Activated CD8-positive, alpha-beta memory T cell treated with anti-CD3 and anti-CD28 coated beads, Interleukin-2, amount 10 ng/mL, durations not matched to agents 7 days and 5 days (primary cell): ENCODE measurements around the gene LZTR1. TPM values are rescaled to one million over a fixed set of nuclear protein-coding genes. Genes with fewer than 3 reads are reported as not detected.

Experiments
- ATAC-seq: fragments of 150-1000 bp; cut with Tn5 transposase; one replicate; pipeline ENCODE4 v1.10.0; 2021; ENCODE audit warnings: moderate library complexity
- CTCF ChIA-PET: fragments of 350-600 bp; sonication (Branson Sonifier 250); formaldehyde crosslinking; loops from one replicate; lab custom pipeline; 2021; ENCODE audit warnings: antibody characterized with exemption; lab: Charles Lee
- DNase-seq: peaks from one replicate; pipeline ENCODE4 v3.0.0-alpha.2; 2020
- H3K27ac Mint-ChIP-seq: one replicate; pipeline ENCODE4 v1.8.0; 2021; ENCODE audit warnings: mild to moderate bottlenecking, mixed read lengths
- H3K27me3 Mint-ChIP-seq: one replicate; pipeline ENCODE4 v1.8.0; 2021; ENCODE audit warnings: mixed read lengths
- H3K36me3 Mint-ChIP-seq: one replicate; pipeline ENCODE4 v1.8.0; 2021; ENCODE audit warnings: mild to moderate bottlenecking, mixed read lengths
- H3K4me1 Mint-ChIP-seq: one replicate; pipeline ENCODE4 v1.8.0; 2021; ENCODE audit warnings: mixed read lengths
- H3K4me3 Mint-ChIP-seq: one replicate; pipeline ENCODE4 v1.8.0; 2021; ENCODE audit warnings: mild to moderate bottlenecking, moderate library complexity, mixed read lengths
- H3K9me3 Mint-ChIP-seq: one replicate; pipeline ENCODE4 v1.8.0; 2022; ENCODE audit warnings: low read depth, mixed read lengths
- total RNA-seq, 2 experiments: library from RNA; stranded (reverse); gene quantifications; one replicate each; pipeline ENCODE4 v1.2.3, GENCODE V29; 2021

LZTR1 gene
- total RNA-seq, 2 experiments from 2014 or later, result 69.3 to 78.0 TPM

GRCh38 chr22:20943104-20943933 lies 38.8 kb upstream of the LZTR1 start:
- CTCF ChIA-PET, result no interaction called here
- H3K4me1 Mint-ChIP-seq, result peaks cover 40% of the 10 kb centered on the region
- H3K36me3 Mint-ChIP-seq, result peaks cover 38% of the 10 kb centered on the region
- H3K9me3 Mint-ChIP-seq, result no peaks in the 10 kb centered on the region
- no peak for DNase-seq
- H3K27ac Mint-ChIP-seq, result no peak overlapping the region
- no peaks in the 10 kb centered on the region for H3K27me3 Mint-ChIP-seq
- no peak for ATAC-seq
- H3K4me3 Mint-ChIP-seq, result no peak overlapping the region

GRCh38 chr22:20944042-20944441 lies 38.1 kb upstream of the LZTR1 start:
- CTCF ChIA-PET, result no interaction called here
- Mint-ChIP-seq H3K36me3 (peaks cover 35% of the 10 kb centered on the region), H3K4me1 (peaks cover 38% of the 10 kb centered on the region), H3K9me3 (no peaks in the 10 kb centered on the region), H3K27me3 (no peaks in the 10 kb centered on the region), H3K4me3 (no peak overlapping the region), H3K27ac (no peak overlapping the region)
- ATAC-seq (no peak), DNase-seq (no peak)

GRCh38 chr22:20945578-20945934 lies 36.5 kb upstream of the LZTR1 start:
- no peaks in the 10 kb centered on the region for H3K27me3 Mint-ChIP-seq
- no peaks in the 10 kb centered on the region for H3K9me3 Mint-ChIP-seq
- H3K4me3 Mint-ChIP-seq, result no peak overlapping the region
- CTCF ChIA-PET, result no interaction called here
- H3K27ac Mint-ChIP-seq, result no peak overlapping the region
- ATAC-seq (no peak), DNase-seq (no peak)
- peaks cover 41% of the 10 kb centered on the region for H3K36me3 Mint-ChIP-seq
- H3K4me1 Mint-ChIP-seq, result peaks cover 40% of the 10 kb centered on the region

GRCh38 chr22:20946080-20946986 lies 35.8 kb upstream of the LZTR1 start:
- CTCF ChIA-PET, result interaction anchor here (1.0 to 1.1 kb wide), 2 partner anchors 24 to 31 kb away, joined by 3 to 4 read pairs; no protein-coding TSS in a partner anchor
- H3K27me3 Mint-ChIP-seq, result no peaks in the 10 kb centered on the region
- no peak overlapping the region for H3K4me3 Mint-ChIP-seq
- H3K4me1 Mint-ChIP-seq, result peaks cover 34% of the 10 kb centered on the region
- peaks cover 42% of the 10 kb centered on the region for H3K36me3 Mint-ChIP-seq
- ATAC-seq (no peak), DNase-seq (no peak)
- no peaks in the 10 kb centered on the region for H3K9me3 Mint-ChIP-seq
- H3K27ac Mint-ChIP-seq, result no peak overlapping the region

- Mint-ChIP-seq H3K4me1 (peaks cover 33% of the 10 kb centered on the region), H3K36me3 (peaks cover 40% of the 10 kb centered on the region), H3K9me3 (no peaks in the 10 kb centered on the region), H3K27ac (no peak overlapping the region), H3K27me3 (no peaks in the 10 kb centered on the region), H3K4me3 (no peak overlapping the region)
- DNase-seq, result no peak
- CTCF ChIA-PET, result interaction anchor here (1.0 to 1.1 kb wide), 2 partner anchors 23 to 32 kb away, joined by 3 to 4 read pairs; no protein-coding TSS in a partner anchor
- ATAC-seq, result no peak
Measured at GRCh38 chr22:20946991-20947390, 35.1 kb upstream of the LZTR1 start.

GRCh38 chr22:20948450-20948849 lies 33.6 kb upstream of the LZTR1 start:
- Mint-ChIP-seq H3K4me1 (peaks cover 25% of the 10 kb centered on the region), H3K9me3 (no peaks in the 10 kb centered on the region), H3K27me3 (no peaks in the 10 kb centered on the region), H3K27ac (no peak overlapping the region), H3K36me3 (peaks cover 37% of the 10 kb centered on the region), H3K4me3 (no peak overlapping the region)
- DNase-seq (no peak), ATAC-seq (no peak)
- CTCF ChIA-PET, result no interaction called here

- DNase-seq, result no peak
- CTCF ChIA-PET, result no interaction called here
- Mint-ChIP-seq H3K4me1 (peaks cover 21% of the 10 kb centered on the region), H3K4me3 (no peak overlapping the region), H3K9me3 (no peaks in the 10 kb centered on the region), H3K27ac (no peak overlapping the region), H3K27me3 (no peaks in the 10 kb centered on the region), H3K36me3 (peaks cover 34% of the 10 kb centered on the region)
- ATAC-seq, result no peak
Measured at GRCh38 chr22:20948989-20949388, 33.1 kb upstream of the LZTR1 start.

- DNase-seq (no peak), ATAC-seq (no peak)
- H3K27ac Mint-ChIP-seq, result no peak overlapping the region
- H3K36me3 Mint-ChIP-seq, result peaks cover 34% of the 10 kb centered on the region
- peaks cover 21% of the 10 kb centered on the region for H3K4me1 Mint-ChIP-seq
- no peaks in the 10 kb centered on the region for H3K27me3 Mint-ChIP-seq
- no peaks in the 10 kb centered on the region for H3K9me3 Mint-ChIP-seq
- CTCF ChIA-PET, result no interaction called here
- no peak overlapping the region for H3K4me3 Mint-ChIP-seq
Measured at GRCh38 chr22:20949698-20950183, 32.4 kb upstream of the LZTR1 start.

- H3K4me3 Mint-ChIP-seq, result no peak overlapping the region
- no peak overlapping the region for H3K27ac Mint-ChIP-seq
- no peak for DNase-seq
- peaks cover 2% of the 10 kb centered on the region for H3K27me3 Mint-ChIP-seq
- CTCF ChIA-PET, result interaction anchor here (1.1 to 1.3 kb wide), 2 partner anchors 11 to 29 kb away, joined by 3 to 4 read pairs; no protein-coding TSS in a partner anchor
- peaks cover 16% of the 10 kb centered on the region for H3K4me1 Mint-ChIP-seq
- peaks cover 31% of the 10 kb centered on the region for H3K36me3 Mint-ChIP-seq
- no peak for ATAC-seq
- no peaks in the 10 kb centered on the region for H3K9me3 Mint-ChIP-seq
Measured at GRCh38 chr22:20951151-20951931, 30.8 kb upstream of the LZTR1 start.

GRCh38 chr22:20951932-20952380 lies 30.1 kb upstream of the LZTR1 start:
- no peaks in the 10 kb centered on the region for H3K9me3 Mint-ChIP-seq
- DNase-seq (no peak), ATAC-seq (no peak)
- no peak overlapping the region for H3K27ac Mint-ChIP-seq
- CTCF ChIA-PET, result interaction anchor here (1.3 to 1.6 kb wide), 2 partner anchors 10 to 30 kb away, joined by 3 to 4 read pairs; partner anchors contain the start of gene LZTR1
- no peak overlapping the region for H3K4me3 Mint-ChIP-seq
- peaks cover 31% of the 10 kb centered on the region for H3K36me3 Mint-ChIP-seq
- peaks cover 7% of the 10 kb centered on the region for H3K27me3 Mint-ChIP-seq
- peaks cover 14% of the 10 kb centered on the region for H3K4me1 Mint-ChIP-seq

GRCh38 chr22:20952544-20953341 lies 29.4 kb upstream of the LZTR1 start:
- H3K9me3 Mint-ChIP-seq, result no peaks in the 10 kb centered on the region
- ATAC-seq (no peak), DNase-seq (no peak)
- H3K27ac Mint-ChIP-seq, result no peak overlapping the region
- H3K4me1 Mint-ChIP-seq, result peaks cover 14% of the 10 kb centered on the region
- H3K27me3 Mint-ChIP-seq, result peaks cover 11% of the 10 kb centered on the region
- H3K36me3 Mint-ChIP-seq, result peaks cover 31% of the 10 kb centered on the region
- no peak overlapping the region for H3K4me3 Mint-ChIP-seq
- CTCF ChIA-PET, result interaction anchor here (1.6 kb wide), 2 partner anchors 10 to 29 kb away, joined by 3 to 5 read pairs; partner anchors contain the start of gene LZTR1

GRCh38 chr22:20953342-20953608 lies 28.8 kb upstream of the LZTR1 start:
- ATAC-seq (no peak), DNase-seq (no peak)
- Mint-ChIP-seq H3K9me3 (no peaks in the 10 kb centered on the region), H3K27me3 (peaks cover 16% of the 10 kb centered on the region), H3K27ac (no peak overlapping the region), H3K36me3 (peaks cover 31% of the 10 kb centered on the region), H3K4me1 (peaks cover 13% of the 10 kb centered on the region), H3K4me3 (no peak overlapping the region)
- CTCF ChIA-PET, result interaction anchor here (1.6 kb wide), 2 partner anchors 10 to 29 kb away, joined by 3 to 5 read pairs; partner anchors contain the start of gene LZTR1
